HEK293 (cell line): ENCODE measurements around the gene PFDN5.
A peak's percentile ranks its signal among the peaks of the same experiment; 100 is the strongest.

Source experiments
- BCL11A ChIP-seq: fragments of 450-650 bp; formaldehyde crosslinking; IDR thresholded peaks from 2 replicates; pipeline ENCODE4 v1.5.1; 2016; ENCODE audit warnings: low read depth, missing biosample characterization, missing genetic modification characterization
- ELK4 ChIP-seq: IDR thresholded peaks from 2 replicates; pipeline ENCODE4 v1.6.1; 2011; ENCODE audit warnings: mild to moderate bottlenecking, low read depth, low read length, borderline replicate concordance
- GFI1B ChIP-seq: fragments of 450-650 bp; formaldehyde crosslinking; IDR thresholded peaks from 2 replicates; pipeline ENCODE4 v1.5.1; 2016; ENCODE audit warnings: missing biosample characterization, missing genetic modification characterization
- GLIS1 ChIP-seq: fragments of 450-650 bp; formaldehyde crosslinking; IDR thresholded peaks from 2 replicates; pipeline ENCODE4 v1.5.1; 2016; ENCODE audit warnings: missing biosample characterization, missing genetic modification characterization
- IKZF3 ChIP-seq: fragments of 450-650 bp; IDR thresholded peaks from 2 replicates; pipeline ENCODE4 v1.5.0; 2018; ENCODE audit warnings: missing biosample characterization, mild to moderate bottlenecking, missing genetic modification characterization, moderate library complexity
- KLF7 ChIP-seq: fragments of 450-650 bp; formaldehyde crosslinking; IDR thresholded peaks from 2 replicates; pipeline ENCODE4 v1.5.1; 2016; ENCODE audit warnings: missing biosample characterization, missing genetic modification characterization, borderline replicate concordance
- KLF9 ChIP-seq: fragments of 450-650 bp; formaldehyde crosslinking; IDR thresholded peaks from 2 replicates; pipeline ENCODE4 v1.5.1; 2016; ENCODE audit warnings: missing biosample characterization, missing genetic modification characterization, low read depth
- PBX3 ChIP-seq: sonication (generic); formaldehyde crosslinking; IDR thresholded peaks from 2 replicates; pipeline ENCODE4 v1.8.1; 2022; ENCODE audit warnings: mild to moderate bottlenecking, moderate library complexity, missing genetic modification reagents
- RBAK ChIP-seq: fragments of 450-650 bp; formaldehyde crosslinking; IDR thresholded peaks from 2 replicates; pipeline ENCODE4 v1.5.1; 2016; ENCODE audit warnings: missing biosample characterization, missing genetic modification characterization
- SP3 ChIP-seq: fragments of 450-650 bp; formaldehyde crosslinking; IDR thresholded peaks from 2 replicates; pipeline ENCODE4 v1.5.1; 2016; ENCODE audit warnings: missing biosample characterization, missing genetic modification characterization
- SP7 ChIP-seq: fragments of 450-650 bp; formaldehyde crosslinking; IDR thresholded peaks from 2 replicates; pipeline ENCODE4 v1.5.1; 2016; ENCODE audit warnings: missing biosample characterization, missing genetic modification characterization
- TCF7L2 ChIP-seq: IDR thresholded peaks from 2 replicates; pipeline ENCODE4 v1.6.1; 2011; ENCODE audit warnings: low read depth, mild to moderate bottlenecking, inconsistent platforms, low read length, moderate library complexity, borderline replicate concordance
- TRIM28 ChIP-seq: IDR thresholded peaks from 2 replicates; pipeline ENCODE4 v1.6.1; 2011; ENCODE audit warnings: low read length, control low read depth, borderline replicate concordance
- ZBTB11 ChIP-seq: fragments of 450-650 bp; formaldehyde crosslinking; conservative IDR thresholded peaks from 2 replicates; pipeline ENCODE4 v1.5.1; 2016; ENCODE audit warnings: low read depth, missing biosample characterization, missing genetic modification characterization
- ZFP37 ChIP-seq: fragments of 450-650 bp; formaldehyde crosslinking; IDR thresholded peaks from 2 replicates; pipeline ENCODE4 v1.5.1; 2016; ENCODE audit warnings: missing biosample characterization, missing genetic modification characterization
- ZNF133 ChIP-seq: fragments of 450-650 bp; formaldehyde crosslinking; IDR thresholded peaks from 2 replicates; pipeline ENCODE4 v1.5.1; 2016; ENCODE audit warnings: missing biosample characterization, missing genetic modification characterization
- ZNF140 ChIP-seq: fragments of 450-650 bp; formaldehyde crosslinking; IDR thresholded peaks from 2 replicates; pipeline ENCODE4 v1.5.1; 2016; ENCODE audit warnings: missing biosample characterization, missing genetic modification characterization
- ZNF157 ChIP-seq: fragments of 450-650 bp; formaldehyde crosslinking; IDR thresholded peaks from 2 replicates; pipeline ENCODE4 v1.5.1; 2016; ENCODE audit warnings: missing biosample characterization, missing genetic modification characterization
- ZNF184 ChIP-seq: fragments of 450-650 bp; IDR thresholded peaks from 2 replicates; pipeline ENCODE4 v1.5.1; 2018; ENCODE audit warnings: missing biosample characterization, mild to moderate bottlenecking, missing genetic modification characterization
- ZNF24 ChIP-seq: fragments of 450-650 bp; formaldehyde crosslinking; IDR thresholded peaks from 2 replicates; pipeline ENCODE4 v1.5.1; 2016; ENCODE audit warnings: missing biosample characterization, missing genetic modification characterization
- ZNF391 ChIP-seq: fragments of 450-650 bp; formaldehyde crosslinking; IDR thresholded peaks from 2 replicates; pipeline ENCODE4 v1.5.1; 2016; ENCODE audit warnings: low read depth, missing biosample characterization, missing genetic modification characterization, borderline replicate concordance
- ZNF514 ChIP-seq: fragments of 450-650 bp; formaldehyde crosslinking; IDR thresholded peaks from 2 replicates; pipeline ENCODE4 v1.5.1; 2016; ENCODE audit warnings: missing biosample characterization, missing genetic modification characterization
- ZNF558 ChIP-seq: fragments of 450-650 bp; formaldehyde crosslinking; IDR thresholded peaks from 2 replicates; pipeline ENCODE4 v1.5.1; 2016; ENCODE audit warnings: missing biosample characterization, missing genetic modification characterization
- ZNF623 ChIP-seq: fragments of 450-650 bp; formaldehyde crosslinking; IDR thresholded peaks from 2 replicates; pipeline ENCODE4 v1.5.1; 2016; ENCODE audit warnings: missing biosample characterization, missing genetic modification characterization
- ZNF654 ChIP-seq: fragments of 450-650 bp; formaldehyde crosslinking; IDR thresholded peaks from 2 replicates; pipeline ENCODE4 v1.5.1; 2016; ENCODE audit warnings: low read depth, missing biosample characterization, missing genetic modification characterization
- TF ChIP-seq, protein P1 (sequence below): fragments of 450-650 bp; formaldehyde crosslinking; IDR thresholded peaks from 2 replicates; pipeline ENCODE4 v1.5.1; 2016; ENCODE audit warnings: missing biosample characterization, missing genetic modification characterization
- TF ChIP-seq, protein P2 (sequence below): fragments of 450-650 bp; formaldehyde crosslinking; IDR thresholded peaks from 2 replicates; pipeline ENCODE4 v1.5.1; 2017; ENCODE audit warnings: missing biosample characterization, missing genetic modification characterization
- TF ChIP-seq, protein P3 (sequence below): fragments of 450-650 bp; formaldehyde crosslinking; IDR thresholded peaks from 2 replicates; pipeline ENCODE4 v1.5.1; 2016; ENCODE audit warnings: missing biosample characterization, missing genetic modification characterization

PFDN5 gene

DNA sequence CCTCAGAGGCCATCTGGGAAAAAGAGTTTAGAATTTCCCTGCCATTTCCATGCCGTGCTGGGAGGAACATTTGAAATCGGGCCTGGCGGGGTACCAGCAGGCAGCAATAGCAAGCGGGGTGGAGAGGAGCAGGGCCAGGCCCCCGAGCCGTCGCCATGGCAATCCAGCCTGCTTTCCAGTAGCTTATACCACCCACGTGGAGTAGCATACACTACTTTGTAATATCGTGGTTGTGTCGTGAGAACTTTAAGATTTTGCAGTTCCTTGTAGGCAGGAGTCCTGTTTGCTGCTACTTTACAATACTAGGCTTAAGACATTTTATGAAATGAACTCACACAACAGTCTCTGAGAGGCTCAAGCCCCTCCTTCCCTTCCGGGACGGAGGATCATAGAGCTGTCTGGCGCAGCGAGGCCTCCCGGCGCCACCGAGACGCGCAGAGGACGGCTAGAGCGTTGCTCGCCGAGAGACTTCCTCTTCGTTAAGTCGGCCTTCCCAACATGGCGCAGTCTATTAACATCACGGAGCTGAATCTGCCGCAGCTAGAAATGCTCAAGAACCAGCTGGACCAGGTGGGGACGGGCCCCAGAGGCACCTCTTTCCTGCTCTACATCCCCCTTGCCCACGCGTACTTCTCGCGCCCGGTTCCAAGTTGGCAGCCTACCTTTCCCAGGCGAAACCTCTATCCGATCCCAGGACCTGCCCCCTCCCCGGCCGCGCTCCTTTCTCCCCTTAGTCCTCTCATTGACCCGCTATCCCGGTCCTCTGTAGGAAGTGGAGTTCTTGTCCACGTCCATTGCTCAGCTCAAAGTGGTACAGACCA lies at the start of gene PFDN5 (continued):
- TF ChIP-seq, protein P1, sequence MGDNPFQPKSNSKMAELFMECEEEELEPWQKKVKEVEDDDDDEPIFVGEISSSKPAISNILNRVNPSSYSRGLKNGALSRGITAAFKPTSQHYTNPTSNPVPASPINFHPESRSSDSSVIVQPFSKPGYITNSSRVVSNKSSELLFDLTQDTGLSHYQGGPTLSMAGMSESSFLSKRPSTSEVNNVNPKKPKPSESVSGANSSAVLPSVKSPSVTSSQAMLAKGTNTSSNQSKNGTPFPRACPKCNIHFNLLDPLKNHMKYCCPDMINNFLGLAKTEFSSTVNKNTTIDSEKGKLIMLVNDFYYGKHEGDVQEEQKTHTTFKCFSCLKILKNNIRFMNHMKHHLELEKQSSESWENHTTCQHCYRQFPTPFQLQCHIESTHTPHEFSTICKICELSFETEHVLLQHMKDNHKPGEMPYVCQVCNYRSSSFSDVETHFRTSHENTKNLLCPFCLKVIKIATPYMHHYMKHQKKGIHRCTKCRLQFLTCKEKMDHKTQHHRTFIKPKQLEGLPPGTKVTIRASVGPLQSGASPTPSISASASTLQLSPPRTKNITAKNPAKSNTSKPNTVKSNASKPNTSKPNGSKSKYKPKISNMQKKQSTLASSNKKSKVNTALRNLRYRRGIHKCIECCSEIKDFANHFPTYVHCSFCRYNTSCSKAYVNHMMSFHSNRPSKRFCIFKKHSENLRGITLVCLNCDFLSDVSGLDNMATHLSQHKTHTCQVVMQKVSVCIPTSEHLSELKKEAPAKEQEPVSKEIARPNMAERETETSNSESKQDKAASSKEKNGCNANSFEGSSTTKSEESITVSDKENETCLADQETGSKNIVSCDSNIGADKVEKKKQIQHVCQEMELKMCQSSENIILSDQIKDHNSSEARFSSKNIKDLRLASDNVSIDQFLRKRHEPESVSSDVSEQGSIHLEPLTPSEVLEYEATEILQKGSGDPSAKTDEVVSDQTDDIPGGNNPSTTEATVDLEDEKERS (tag by site-specific recombination): no peak
- no peak for TF ChIP-seq ZNF514 (tag by site-specific recombination)
- TF ChIP-seq, protein P2, sequence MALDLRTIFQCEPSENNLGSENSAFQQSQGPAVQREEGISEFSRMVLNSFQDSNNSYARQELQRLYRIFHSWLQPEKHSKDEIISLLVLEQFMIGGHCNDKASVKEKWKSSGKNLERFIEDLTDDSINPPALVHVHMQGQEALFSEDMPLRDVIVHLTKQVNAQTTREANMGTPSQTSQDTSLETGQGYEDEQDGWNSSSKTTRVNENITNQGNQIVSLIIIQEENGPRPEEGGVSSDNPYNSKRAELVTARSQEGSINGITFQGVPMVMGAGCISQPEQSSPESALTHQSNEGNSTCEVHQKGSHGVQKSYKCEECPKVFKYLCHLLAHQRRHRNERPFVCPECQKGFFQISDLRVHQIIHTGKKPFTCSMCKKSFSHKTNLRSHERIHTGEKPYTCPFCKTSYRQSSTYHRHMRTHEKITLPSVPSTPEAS (tag by site-specific recombination): 0 out of 2 replicates have a peak, but pooled peaks have one; percentile 15
- TF ChIP-seq ZNF133 (tag by site-specific recombination): no peak
- no peak for TF ChIP-seq KLF7 (tag by site-specific recombination)
- TF ChIP-seq IKZF3 (tag by site-specific recombination): no peak
- TF ChIP-seq BCL11A (tag by site-specific recombination): no peak
- 0 out of 2 replicates have a peak, but pooled peaks have one; percentile 59 for TF ChIP-seq PBX3 (CRISPR knock-in tag)
- TF ChIP-seq ZNF140 (tag by site-specific recombination): no peak
- TF ChIP-seq ZNF391 (tag by site-specific recombination): peak; percentile 49; the same call in 1 of the 2 replicates
- no peak for TF ChIP-seq ZNF654 (tag by site-specific recombination)
- no peak for TF ChIP-seq KLF9 (tag by site-specific recombination)
- TF ChIP-seq GFI1B (tag by site-specific recombination): no peak
- TF ChIP-seq SP3 (tag by site-specific recombination): peak; percentile 66
- peak; percentile 95 for TF ChIP-seq RBAK (tag by site-specific recombination)
- TF ChIP-seq ZNF24 (tag by site-specific recombination): peak; percentile 76; the same call in 1 of the 2 replicates
- TF ChIP-seq, protein P3, sequence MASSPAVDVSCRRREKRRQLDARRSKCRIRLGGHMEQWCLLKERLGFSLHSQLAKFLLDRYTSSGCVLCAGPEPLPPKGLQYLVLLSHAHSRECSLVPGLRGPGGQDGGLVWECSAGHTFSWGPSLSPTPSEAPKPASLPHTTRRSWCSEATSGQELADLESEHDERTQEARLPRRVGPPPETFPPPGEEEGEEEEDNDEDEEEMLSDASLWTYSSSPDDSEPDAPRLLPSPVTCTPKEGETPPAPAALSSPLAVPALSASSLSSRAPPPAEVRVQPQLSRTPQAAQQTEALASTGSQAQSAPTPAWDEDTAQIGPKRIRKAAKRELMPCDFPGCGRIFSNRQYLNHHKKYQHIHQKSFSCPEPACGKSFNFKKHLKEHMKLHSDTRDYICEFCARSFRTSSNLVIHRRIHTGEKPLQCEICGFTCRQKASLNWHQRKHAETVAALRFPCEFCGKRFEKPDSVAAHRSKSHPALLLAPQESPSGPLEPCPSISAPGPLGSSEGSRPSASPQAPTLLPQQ (tag by site-specific recombination): peak; percentile 97
- no peak for TF ChIP-seq ZNF558 (tag by site-specific recombination)
- TF ChIP-seq TRIM28: peak; percentile 85; the same call in 1 of the 2 replicates
- TF ChIP-seq TCF7L2: no peak
- TF ChIP-seq ZFP37 (tag by site-specific recombination): peak; percentile 85; the same call in 1 of the 2 replicates
- TF ChIP-seq ZNF184 (tag by site-specific recombination): no peak
- peak; percentile 79 for TF ChIP-seq SP7
- TF ChIP-seq ZNF623 (tag by site-specific recombination): no peak; the same call in 1 of the 2 replicates
- peak; percentile 70 for TF ChIP-seq ZBTB11 (tag by site-specific recombination)
- TF ChIP-seq ELK4: no peak
- peak; percentile 57 for TF ChIP-seq GLIS1
- no peak for TF ChIP-seq ZNF157 (tag by site-specific recombination)
